Right lobe of liver (tissue), 4 donors: Measurements from ENCODE around the gene CCM2L.

ENCODE experiments used
- CTCF ChIP-seq, 4 donors: fragments of 200-600 bp in 3 of 4; fragments of 450-650 bp in 1 of 4; IDR thresholded peaks; one replicate each; pipeline versions ENCODE4 v1.5.1 to v1.8.0; 2016 to 2022; ENCODE audit warnings: antibody characterized with exemption in 4 of 4, mild to moderate bottlenecking in 2 of 4
- POLR2A ChIP-seq: fragments of 450-650 bp; IDR thresholded peaks from one replicate; pipeline ENCODE4 v1.6.1; 2017; ENCODE audit warnings: antibody characterized with exemption, mild to moderate bottlenecking
- donor health status: DM: no; HTN: no; CAD: no.
- donor health status: DM: no; HTN: no; CAD: no.
- donor health status: DM: no; HTN: yes; CAD: no.

- TF ChIP-seq POLR2A (no peak), CTCF (IDR thresholded peaks at IDR 0.05) (no peak)
Measured at GRCh38 chr20:32057656-32058184, 47.5 kb downstream of the CCM2L start.
